HCT116 (cell line): ENCODE results near the gene APOL3. TPM values are rescaled to one million over a fixed set of nuclear protein-coding genes. Genes with fewer than 3 reads are reported as not detected.
"Not testable (repeated sequence)": the region's sequence is repeated elsewhere in the genome, so short reads cannot be mapped to it uniquely, and the experiment has no call there.

Source experiments
- ATAC-seq: fragments of 200-7000 bp; cut with Tn5 transposase; 2 replicates; pipeline ENCODE4 v1.9.1; 2020; ENCODE audit warnings: mild to moderate bottlenecking, moderate library complexity
- BruUV-seq: library from RNA; stranded (reverse); fragments of 400-500 nt; replicated peaks from 2 replicates; lab custom pipeline; 2021; lab: Mats Ljungman, UMichigan
- CTCF ChIA-PET: fragments of 300-600 bp; sonication (Branson Sonifier 250); formaldehyde crosslinking; loops from one replicate; lab custom pipeline; 2021; ENCODE audit warnings: antibody characterized with exemption; lab: Charles Lee
- POLR2A ChIA-PET: fragments of 300-600, 350-600 bp; sonication (Branson Sonifier 250); formaldehyde crosslinking; loops from one replicate; lab custom pipeline; 2021; ENCODE audit warnings: antibody characterized with exemption; lab: Charles Lee
- RAD21 ChIA-PET, 2 experiments: fragments of 300-600 bp; sonication (Branson Sonifier 250); formaldehyde crosslinking; loops; one replicate each; lab custom pipeline; 2023; ENCODE audit warnings: low total read pairs in 2 of 2; ENCODE audit not compliant: uncharacterized antibody in 2 of 2, unreplicated experiment in 2 of 2, low non-redundant PET in 1 of 2; lab: Charles Lee
- DNase-seq: peaks from one replicate; pipeline ENCODE4 v3.0.0-alpha.2; 2010; ENCODE audit warnings: low read depth, low spot score
- H2AFZ ChIP-seq: fragments of 200-600 bp; shearing (Covaris generic), sonication (generic); 2 replicates; pipeline ENCODE4 v1.6.1; 2017; ENCODE audit warnings: low read depth, mixed run types, mixed read lengths, antibody characterized with exemption, low read length; ENCODE audit not compliant: poor library complexity, severe bottlenecking
- H3K27ac ChIP-seq: 2 replicates; pipeline ENCODE4 v1.5.1; 2012; ENCODE audit warnings: low read depth, low read length
- H3K27me3 ChIP-seq: fragments of 200-600 bp; sonication (generic); 2 replicates; pipeline ENCODE4 v1.6.1; 2016; ENCODE audit warnings: mixed run types, low read length, mixed read lengths; ENCODE audit not compliant: insufficient read depth
- H3K36me3 ChIP-seq, 2 experiments: fragments of 200-500 bp in 1 of 2; fragments of 200-600 bp in 1 of 2; sonication (Bioruptor generic) in 1 of 2; sonication (generic) in 1 of 2; 2 replicates each; pipeline versions ENCODE4 v1.5.1 to v1.6.1; 2014 to 2016; ENCODE audit warnings: low read length in 2 of 2, inconsistent platforms in 1 of 2, mixed read lengths in 1 of 2, mixed run types in 1 of 2; ENCODE audit not compliant: insufficient read depth in 2 of 2, control insufficient read depth in 1 of 2
- H3K4me1 ChIP-seq, 2 experiments: fragments of 200-600 bp in 1 of 2; sonication (generic) in 1 of 2; 2 replicates each; pipeline versions ENCODE4 v1.5.1 to v1.6.1; 2012 to 2017; ENCODE audit warnings: low read length in 2 of 2, inconsistent platforms in 1 of 2, mild to moderate bottlenecking in 1 of 2, mixed read lengths in 1 of 2, mixed run types in 1 of 2, moderate library complexity in 1 of 2; ENCODE audit not compliant: insufficient read depth in 2 of 2, control insufficient read depth in 1 of 2
- H3K4me2 ChIP-seq: fragments of 200-600 bp; sonication (generic); 2 replicates; pipeline ENCODE4 v1.6.1; 2017; ENCODE audit warnings: mixed run types, low read length, mixed read lengths
- H3K4me3 ChIP-seq, 2 experiments: fragments of 200-600 bp in 1 of 2; sonication (generic) in 1 of 2; replicated peaks in 1 of 2; 2 replicates each; pipeline ENCODE4 v1.5.1; 2011 to 2016; ENCODE audit warnings: low read length in 2 of 2, control low read depth in 1 of 2, low read depth in 1 of 2, mild to moderate bottlenecking in 1 of 2, mixed read lengths in 1 of 2, mixed run types in 1 of 2
- H3K79me2 ChIP-seq: fragments of 200-600 bp; sonication (generic); 2 replicates; pipeline ENCODE4 v1.6.1; 2017; ENCODE audit warnings: mild to moderate bottlenecking, mixed run types, low read length, moderate library complexity, mixed read lengths; ENCODE audit not compliant: insufficient read depth
- H3K9ac ChIP-seq: fragments of 200-600 bp; sonication (generic); 2 replicates; pipeline ENCODE4 v1.6.1; 2016; ENCODE audit warnings: low read length, mixed read lengths
- H3K9me2 ChIP-seq: fragments of 200-600 bp; sonication (generic), shearing (Covaris generic); 2 replicates; pipeline ENCODE4 v1.6.1; 2017; ENCODE audit warnings: mixed run types, mild to moderate bottlenecking, moderate library complexity; ENCODE audit not compliant: insufficient read depth
- H3K9me3 ChIP-seq, 2 experiments: fragments of 200-500 bp in 1 of 2; fragments of 200-600 bp in 1 of 2; sonication (Bioruptor generic) in 1 of 2; sonication (generic) in 1 of 2; 2 replicates each; pipeline ENCODE4 v1.6.1; 2014 to 2017; ENCODE audit warnings: low read length in 2 of 2, mixed read lengths in 2 of 2, inconsistent platforms in 1 of 2, low read depth in 1 of 2, mild to moderate bottlenecking in 1 of 2, mixed run types in 1 of 2, moderate library complexity in 1 of 2; ENCODE audit not compliant: control insufficient read depth in 1 of 2, insufficient read depth in 1 of 2
- H4K20me1 ChIP-seq: fragments of 200-600 bp; sonication (generic), shearing (Covaris generic); 2 replicates; pipeline ENCODE4 v1.6.1; 2017; ENCODE audit warnings: mixed run types, mild to moderate bottlenecking, moderate library complexity; ENCODE audit not compliant: insufficient read depth
- ATF3 ChIP-seq: IDR thresholded peaks from 2 replicates; pipeline ENCODE4 v1.6.1; 2012
- ELF1 ChIP-seq: IDR thresholded peaks from 2 replicates; pipeline ENCODE4 v1.6.1; 2012; ENCODE audit warnings: low read depth, borderline replicate concordance
- EZH2 ChIP-seq: fragments of 200-600 bp; sonication (generic); IDR thresholded peaks from 2 replicates; pipeline ENCODE4 v1.6.1; 2017; ENCODE audit warnings: antibody characterized with exemption, mixed run types
- FOSL1 ChIP-seq: IDR thresholded peaks from 2 replicates; pipeline ENCODE4 v1.6.1; 2012; ENCODE audit warnings: low read depth
- POLR2A ChIP-seq: IDR thresholded peaks from 2 replicates; pipeline ENCODE4 v1.7.0; 2011; ENCODE audit warnings: borderline replicate concordance; ENCODE audit not compliant: insufficient read depth, insufficient read length; ENCODE audit errors: extremely low read depth
- TCF7L2 ChIP-seq: IDR thresholded peaks from 2 replicates; pipeline ENCODE4 v1.7.0; 2011; ENCODE audit warnings: borderline replicate concordance, inconsistent platforms; ENCODE audit not compliant: insufficient read depth, insufficient read length; ENCODE audit errors: extremely low read depth
- YY1 ChIP-seq: IDR thresholded peaks from 2 replicates; pipeline ENCODE4 v1.6.1; 2011; ENCODE audit warnings: low read length, low read depth, moderate library complexity, mild to moderate bottlenecking; ENCODE audit not compliant: insufficient replicate concordance; ENCODE audit errors: extremely low read depth
- intact Hi-C: fragments of 100-400 bp; cut with micrococcal nuclease; formaldehyde crosslinking; loops from 2 replicates; pipeline ENCODE4 v1.10.0; 2022
- total RNA-seq: library from RNA; stranded (reverse); gene quantifications from one replicate; pipeline ENCODE4 v1.2.1, GENCODE V29; 2021; ENCODE audit not compliant: unreplicated experiment

APOL3 gene
- total RNA-seq, 1 experiment from 2014 or later = 0.49 TPM

GRCh38 chr22:36187862-36188261 lies 27.3 kb upstream of the APOL3 start:
- H3K79me2 ChIP-seq, H3K9ac ChIP-seq, BruUV-seq, POLR2A ChIA-PET, H3K4me3 ChIP-seq, DNase-seq, H3K36me3 ChIP-seq, H3K27ac ChIP-seq, H3K9me2 ChIP-seq, H3K9me3 ChIP-seq, H3K4me2 ChIP-seq, H3K27me3 ChIP-seq, CTCF ChIA-PET, intact Hi-C loops, H4K20me1 ChIP-seq, H3K4me1 ChIP-seq, H2AFZ ChIP-seq, ATAC-seq, RAD21 ChIA-PET: not testable (repeated sequence)

- Histone ChIP-seq H3K4me1 (no peaks in the 10 kb centered on the region), H3K9me2 (no peaks in the 10 kb centered on the region), H3K27me3 (peaks cover 3% of the 10 kb centered on the region; the same call in 1 of the 2 replicates), H3K27ac (no peak overlapping the region), H3K9me3 (no peaks in the 10 kb centered on the region), H3K4me3 (no peak overlapping the region), H3K4me2 (no peak overlapping the region), H2AFZ (no peak overlapping the region), H4K20me1 (no peaks in the 10 kb centered on the region), H3K79me2 (no peaks in the 10 kb centered on the region), H3K36me3 (no peaks in the 10 kb centered on the region), H3K9ac (no peak overlapping the region)
- ATAC-seq (no peak), DNase-seq (no peak)
- RAD21 ChIA-PET = no interaction called here
- TF ChIP-seq POLR2A (no peak), ATF3 (no peak), FOSL1 (no peak), ELF1 (no peak), TCF7L2 (no peak), YY1 (no peak), EZH2 (no peak)
- CTCF ChIA-PET = interaction anchor here (0.6 to 1.4 kb wide), 5 partner anchors 9 to 719 kb away, joined by 3 to 5 read pairs (median 3); no protein-coding TSS in a partner anchor
- POLR2A ChIA-PET = interaction anchor here (0.6 kb wide), 1 partner anchor 806 kb away, joined by 3 read pairs; no protein-coding TSS in a partner anchor
- BruUV-seq = no TSS peak
- intact Hi-C loops = no loop called here
Measured at GRCh38 chr22:36185828-36186624, 25.5 kb upstream of the APOL3 start.
